Mesendoderm (in vitro differentiated cells): Measurements from ENCODE around the gene MUC5B.
"Not testable (repeated sequence)": the region's sequence is repeated elsewhere in the genome, so short reads cannot be mapped to it uniquely, and the experiment has no call there.

Experiments used
- DNase-seq: peaks from one replicate; pipeline ENCODE4 v3.0.0; 2013
- H2AK5ac ChIP-seq: 2 replicates; pipeline ENCODE4 v1.6.1; 2013; ENCODE audit warnings: low read length, inconsistent platforms
- H2BK120ac ChIP-seq: 2 replicates; pipeline ENCODE4 v1.6.1; 2013; ENCODE audit warnings: low read depth, mild to moderate bottlenecking, low read length, moderate library complexity, mixed read lengths
- H2BK15ac ChIP-seq: replicated peaks from 2 replicates; pipeline ENCODE4 v1.6.1; 2013; ENCODE audit warnings: low read depth, mild to moderate bottlenecking, moderate library complexity
- H2BK5ac ChIP-seq: 2 replicates; pipeline ENCODE4 v1.6.1; 2013; ENCODE audit warnings: low read length, inconsistent platforms
- H3K18ac ChIP-seq: 2 replicates; pipeline ENCODE4 v1.6.1; 2013; ENCODE audit warnings: mild to moderate bottlenecking, low read length, mixed read lengths
- H3K23ac ChIP-seq: one replicate; pipeline ENCODE4 v1.6.1; 2013; ENCODE audit warnings: low read length
- H3K27ac ChIP-seq: 2 replicates; pipeline ENCODE4 v1.5.1; 2013; ENCODE audit warnings: low read depth, mild to moderate bottlenecking, inconsistent platforms, low read length, moderate library complexity
- H3K27me3 ChIP-seq: 2 replicates; pipeline ENCODE4 v1.6.1; 2013; ENCODE audit warnings: low read length, control low read depth, mild to moderate bottlenecking, inconsistent platforms; ENCODE audit not compliant: insufficient read depth, poor library complexity
- H3K36me3 ChIP-seq: 2 replicates; pipeline ENCODE4 v1.6.1; 2013; ENCODE audit warnings: low read length, inconsistent platforms; ENCODE audit not compliant: control insufficient read depth, insufficient read depth
- H3K4ac ChIP-seq: one replicate; pipeline ENCODE4 v1.6.1; 2013; ENCODE audit warnings: low read depth, mild to moderate bottlenecking, low read length, moderate library complexity
- H3K4me1 ChIP-seq: 2 replicates; pipeline ENCODE4 v1.6.1; 2013; ENCODE audit warnings: low read depth, low read length, inconsistent platforms; ENCODE audit not compliant: control insufficient read depth
- H3K4me2 ChIP-seq: 2 replicates; pipeline ENCODE4 v1.6.1; 2013; ENCODE audit warnings: low read length
- H3K4me3 ChIP-seq: 2 replicates; pipeline ENCODE4 v1.5.1; 2013; ENCODE audit warnings: mild to moderate bottlenecking, low read length
- H3K56ac ChIP-seq: one replicate; pipeline ENCODE4 v1.6.1; 2013; ENCODE audit warnings: low read length
- H3K79me1 ChIP-seq: 2 replicates; pipeline ENCODE4 v1.6.1; 2013; ENCODE audit warnings: low read length, inconsistent platforms
- H3K79me2 ChIP-seq: 2 replicates; pipeline ENCODE4 v1.6.1; 2013; ENCODE audit warnings: mild to moderate bottlenecking, low read length; ENCODE audit not compliant: control insufficient read depth, insufficient read depth
- H3K9ac ChIP-seq: 2 replicates; pipeline ENCODE4 v1.6.1; 2013; ENCODE audit warnings: low read length, inconsistent platforms
- H4K5ac ChIP-seq: one replicate; pipeline ENCODE4 v1.6.1; 2013; ENCODE audit warnings: low read length
- H4K8ac ChIP-seq: one replicate; pipeline ENCODE4 v1.6.1; 2013; ENCODE audit warnings: low read depth, mild to moderate bottlenecking, control low read depth, low read length, moderate library complexity
- WGBS: extraction: QIAGEN DNeasy Blood & Tissue Kit; methylation state at CpG from one replicate; pipeline ENCODE4 v1.1.7; 2013; ENCODE audit warnings: low lambda C conversion rate, missing lambda C conversion rate; ENCODE audit not compliant: insufficient coverage; ENCODE audit errors: extremely low coverage; 5-methylcytosine and 5-hydroxymethylcytosine counted together

The MUC5B gene

DNA sequence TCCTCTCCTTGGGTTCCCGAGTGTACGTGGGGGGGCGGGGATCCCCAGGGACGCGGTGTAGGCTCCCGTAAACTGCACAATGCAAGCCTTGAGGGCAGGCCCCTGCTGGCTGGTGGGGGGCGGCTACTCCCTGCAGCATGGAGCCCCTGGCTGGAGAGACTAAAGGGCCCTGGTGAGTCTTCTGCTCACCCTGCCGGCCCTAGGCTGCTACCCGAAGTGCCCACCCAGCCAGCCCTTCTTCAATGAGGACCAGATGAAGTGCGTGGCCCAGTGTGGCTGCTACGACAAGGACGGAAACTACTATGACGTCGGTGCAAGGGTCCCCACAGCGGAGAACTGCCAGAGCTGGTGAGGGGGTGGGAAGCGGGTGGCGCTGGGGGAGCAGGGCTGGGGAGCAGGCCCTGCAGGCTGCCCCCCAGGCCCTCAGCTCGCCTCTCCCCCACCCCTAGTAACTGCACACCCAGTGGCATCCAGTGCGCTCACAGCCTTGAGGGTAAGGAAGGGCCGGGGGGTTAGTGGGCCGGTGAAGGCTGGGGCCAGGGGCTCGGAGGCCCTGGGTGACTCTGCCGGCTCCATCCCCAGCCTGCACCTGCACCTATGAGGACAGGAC lies 16.8 kb downstream of the MUC5B start:
- no peaks in the 10 kb centered on the region for H3K79me2 ChIP-seq
- no peaks in the 10 kb centered on the region for H3K36me3 ChIP-seq
- H3K4me1 ChIP-seq = no peaks in the 10 kb centered on the region
- H3K4ac ChIP-seq = no peak overlapping the region
- H2BK120ac ChIP-seq = no peak overlapping the region
- H3K23ac ChIP-seq = no peak overlapping the region
- no peak overlapping the region for H4K8ac ChIP-seq
- no peak overlapping the region for H3K9ac ChIP-seq
- no peak overlapping the region for H4K5ac ChIP-seq
- H3K4me2 ChIP-seq = no peak overlapping the region
- no peak overlapping the region for H2BK15ac ChIP-seq
- no peak overlapping the region for H3K56ac ChIP-seq
- no peak overlapping the region for H3K27ac ChIP-seq
- no peak overlapping the region for H2BK5ac ChIP-seq
- no peaks in the 10 kb centered on the region for H3K27me3 ChIP-seq
- no peak overlapping the region for H2AK5ac ChIP-seq
- WGBS = no CpG with 5 or more reads among the region's 23 CpGs
- no peak overlapping the region for H3K4me3 ChIP-seq
- H3K18ac ChIP-seq = no peak overlapping the region
- H3K79me1 ChIP-seq = no peaks in the 10 kb centered on the region
- DNase-seq = no peak

DNA sequence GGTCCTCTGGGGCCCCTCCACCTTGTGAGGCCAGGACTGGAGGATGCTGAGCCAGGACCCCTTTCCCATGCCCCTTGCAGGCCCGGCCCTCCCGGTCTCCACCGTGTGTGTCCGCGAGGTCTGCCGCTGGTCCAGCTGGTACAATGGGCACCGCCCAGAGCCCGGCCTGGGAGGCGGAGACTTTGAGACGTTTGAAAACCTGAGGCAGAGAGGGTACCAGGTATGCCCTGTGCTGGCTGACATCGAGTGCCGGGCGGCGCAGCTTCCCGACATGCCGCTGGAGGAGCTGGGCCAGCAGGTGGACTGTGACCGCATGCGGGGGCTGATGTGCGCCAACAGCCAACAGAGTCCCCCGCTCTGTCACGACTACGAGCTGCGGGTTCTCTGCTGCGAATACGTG lies 17.9 kb downstream of the MUC5B start:
- Histone ChIP-seq H3K27ac (no peak overlapping the region), H3K27me3 (no peaks in the 10 kb centered on the region), H3K56ac (no peak overlapping the region), H2BK120ac (no peak overlapping the region), H3K4me1 (no peaks in the 10 kb centered on the region), H3K79me1 (no peaks in the 10 kb centered on the region), H3K18ac (no peak overlapping the region), H3K4me3 (no peak overlapping the region), H4K5ac (no peak overlapping the region), H3K79me2 (no peaks in the 10 kb centered on the region), H3K36me3 (no peaks in the 10 kb centered on the region), H2AK5ac (no peak overlapping the region), H4K8ac (no peak overlapping the region), H3K4ac (no peak overlapping the region), H3K23ac (no peak overlapping the region), H2BK5ac (no peak overlapping the region), H2BK15ac (no peak overlapping the region), H3K9ac (no peak overlapping the region), H3K4me2 (no peak overlapping the region)
- WGBS = no CpG with 5 or more reads among the region's 25 CpGs
- DNase-seq = no peak

DNA sequence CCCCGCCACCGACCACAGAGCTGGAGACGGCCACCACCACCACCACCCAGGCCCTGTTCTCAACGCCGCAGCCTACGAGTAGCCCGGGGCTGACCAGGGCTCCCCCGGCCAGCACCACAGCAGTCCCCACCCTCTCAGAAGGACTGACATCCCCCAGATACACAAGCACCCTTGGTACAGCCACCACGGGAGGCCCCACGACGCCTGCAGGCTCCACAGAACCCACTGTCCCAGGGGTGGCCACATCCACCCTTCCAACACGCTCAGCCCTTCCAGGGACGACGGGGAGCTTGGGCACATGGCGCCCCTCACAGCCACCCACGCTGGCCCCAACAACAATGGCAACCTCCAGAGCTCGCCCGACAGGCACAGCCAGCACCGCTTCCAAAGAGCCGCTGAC lies 18.8 kb downstream of the MUC5B start:
- WGBS = no CpG with 5 or more reads among the region's 20 CpGs
- Histone ChIP-seq H3K18ac (no peak overlapping the region), H3K4me3 (no peak overlapping the region), H3K4me2 (no peak overlapping the region), H3K4ac (no peak overlapping the region), H3K56ac (no peak overlapping the region), H2BK15ac (no peak overlapping the region), H3K79me1 (no peaks in the 10 kb centered on the region), H3K4me1 (no peaks in the 10 kb centered on the region), H3K27me3 (no peaks in the 10 kb centered on the region), H3K23ac (no peak overlapping the region), H2BK5ac (no peak overlapping the region), H2BK120ac (no peak overlapping the region), H2AK5ac (no peak overlapping the region), H4K8ac (no peak overlapping the region), H4K5ac (no peak overlapping the region), H3K79me2 (no peaks in the 10 kb centered on the region), H3K36me3 (no peaks in the 10 kb centered on the region), H3K9ac (no peak overlapping the region), H3K27ac (no peak overlapping the region)
- no peak for DNase-seq

DNA sequence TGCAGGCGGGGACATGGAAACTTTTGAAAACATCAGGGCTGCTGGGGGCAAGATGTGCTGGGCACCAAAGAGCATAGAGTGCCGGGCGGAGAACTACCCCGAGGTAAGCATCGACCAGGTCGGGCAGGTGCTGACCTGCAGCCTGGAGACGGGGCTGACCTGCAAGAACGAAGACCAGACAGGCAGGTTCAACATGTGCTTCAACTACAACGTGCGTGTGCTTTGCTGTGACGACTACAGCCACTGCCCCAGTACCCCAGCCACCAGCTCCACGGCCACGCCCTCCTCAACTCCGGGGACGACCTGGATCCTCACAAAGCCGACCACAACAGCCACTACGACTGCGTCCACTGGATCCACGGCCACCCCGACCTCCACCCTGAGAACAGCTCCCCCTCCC lies 19.4 kb downstream of the MUC5B start:
- Histone ChIP-seq H4K5ac (no peak overlapping the region), H2BK15ac (no peak overlapping the region), H2BK120ac (no peak overlapping the region), H3K4me1 (no peaks in the 10 kb centered on the region), H3K79me1 (no peaks in the 10 kb centered on the region), H3K23ac (no peak overlapping the region), H3K36me3 (no peaks in the 10 kb centered on the region), H3K56ac (no peak overlapping the region), H3K79me2 (no peaks in the 10 kb centered on the region), H3K9ac (no peak overlapping the region), H4K8ac (no peak overlapping the region), H3K4me3 (no peak overlapping the region), H3K27me3 (no peaks in the 10 kb centered on the region), H3K4me2 (no peak overlapping the region), H3K27ac (no peak overlapping the region), H3K18ac (no peak overlapping the region), H2BK5ac (no peak overlapping the region), H3K4ac (no peak overlapping the region), H2AK5ac (no peak overlapping the region)
- no peak for DNase-seq
- WGBS = no CpG with 5 or more reads among the region's 20 CpGs

DNA sequence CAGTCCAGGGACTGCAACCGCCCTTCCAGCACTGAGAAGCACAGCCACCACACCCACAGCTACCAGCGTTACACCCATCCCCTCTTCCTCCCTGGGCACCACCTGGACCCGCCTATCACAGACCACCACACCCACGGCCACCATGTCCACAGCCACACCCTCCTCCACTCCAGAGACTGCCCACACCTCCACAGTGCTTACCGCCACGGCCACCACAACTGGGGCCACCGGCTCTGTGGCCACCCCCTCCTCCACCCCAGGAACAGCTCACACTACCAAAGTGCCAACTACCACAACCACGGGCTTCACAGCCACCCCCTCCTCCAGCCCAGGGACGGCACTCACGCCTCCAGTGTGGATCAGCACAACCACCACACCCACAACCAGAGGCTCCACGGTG lies 19.9 kb downstream of the MUC5B start:
- H2BK5ac ChIP-seq, H3K18ac ChIP-seq, H3K27ac ChIP-seq, DNase-seq, H2BK15ac ChIP-seq, H3K4ac ChIP-seq, H4K8ac ChIP-seq, H3K79me1 ChIP-seq, H3K4me3 ChIP-seq, H3K4me2 ChIP-seq, H2BK120ac ChIP-seq, H3K4me1 ChIP-seq, H3K23ac ChIP-seq, H3K56ac ChIP-seq, H3K36me3 ChIP-seq, H3K79me2 ChIP-seq, H3K27me3 ChIP-seq, H2AK5ac ChIP-seq, H4K5ac ChIP-seq, H3K9ac ChIP-seq: not testable (repeated sequence)
- no CpG with 5 or more reads among the region's 11 CpGs for WGBS

DNA sequence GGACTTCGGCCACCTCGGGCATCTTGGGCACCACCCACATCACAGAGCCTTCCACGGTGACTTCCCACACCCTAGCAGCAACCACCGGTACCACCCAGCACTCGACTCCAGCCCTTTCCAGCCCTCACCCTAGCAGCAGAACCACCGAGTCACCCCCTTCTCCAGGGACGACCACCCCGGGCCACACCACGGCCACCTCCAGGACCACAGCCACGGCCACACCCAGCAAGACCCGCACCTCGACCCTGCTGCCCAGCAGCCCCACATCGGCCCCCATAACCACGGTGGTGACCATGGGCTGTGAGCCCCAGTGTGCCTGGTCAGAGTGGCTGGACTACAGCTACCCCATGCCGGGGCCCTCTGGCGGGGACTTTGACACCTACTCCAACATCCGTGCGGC lies 20.7 kb downstream of the MUC5B start:
- H3K4me3 ChIP-seq, H3K4me1 ChIP-seq, H3K79me1 ChIP-seq, H3K36me3 ChIP-seq, H3K9ac ChIP-seq, H3K18ac ChIP-seq, H3K23ac ChIP-seq, H2BK5ac ChIP-seq, H3K27ac ChIP-seq, H2AK5ac ChIP-seq, H3K79me2 ChIP-seq, H3K56ac ChIP-seq, H4K5ac ChIP-seq, DNase-seq, H3K27me3 ChIP-seq, H3K4me2 ChIP-seq, H2BK120ac ChIP-seq, H3K4ac ChIP-seq, H4K8ac ChIP-seq, H2BK15ac ChIP-seq: not testable (repeated sequence)
- no CpG with 5 or more reads among the region's 18 CpGs for WGBS
